NOMO-1 treated with dmso at 0.1 percent for 144 hours (cell line): ENCODE data around the gene PHACTR2.
"Not testable (repeated sequence)": the region's sequence is repeated elsewhere in the genome, so short reads cannot be mapped to it uniquely, and the experiment has no call there.

Experiments
- DNase-seq: peaks from one replicate; lab custom pipeline; 2025; ENCODE audit not compliant: unreplicated experiment; lab: John Stamatoyannopoulos, UW

PHACTR2 gene

DNA sequence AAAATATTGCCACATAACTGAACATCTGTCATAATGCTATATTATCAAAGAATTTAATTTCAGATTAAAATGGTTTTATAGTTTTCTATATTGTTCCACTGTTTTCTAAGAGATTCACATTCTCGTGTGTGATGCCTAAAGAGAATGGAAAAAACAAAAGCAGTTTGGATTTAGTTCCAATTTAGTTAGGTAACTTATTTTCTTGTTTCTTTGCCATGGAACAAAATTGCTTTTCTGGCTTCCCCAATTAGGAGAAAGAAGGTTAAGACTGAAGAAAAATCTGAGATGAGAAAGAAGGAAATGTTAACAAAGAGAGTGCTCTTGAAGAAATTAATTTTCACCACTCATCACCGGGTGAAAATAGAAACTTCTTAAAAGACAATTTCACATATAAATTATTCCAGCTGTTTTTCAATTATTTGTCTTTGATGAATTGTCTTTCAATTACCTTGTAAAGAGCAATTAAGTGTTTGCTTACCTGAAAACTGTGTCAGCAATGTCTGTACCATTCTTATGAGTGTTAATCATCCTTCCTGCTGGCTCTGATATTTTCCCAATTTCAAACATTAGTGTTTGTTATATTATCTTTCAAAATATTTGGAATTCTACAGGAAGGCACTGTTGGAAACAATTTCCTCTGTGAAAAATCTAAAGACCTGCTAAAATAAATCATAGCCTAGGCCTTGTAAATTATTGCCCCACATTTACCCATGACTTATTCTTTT, 19.5 kb downstream of the PHACTR2 start:
- DNase-seq = no peak

GRCh38 chr6:143698329-143698728, 20.6 kb downstream of the PHACTR2 start:
- DNase-seq = no peak

GRCh38 chr6:143698759-143699429, 21.1 kb downstream of the PHACTR2 start:
- no peak for DNase-seq

DNA sequence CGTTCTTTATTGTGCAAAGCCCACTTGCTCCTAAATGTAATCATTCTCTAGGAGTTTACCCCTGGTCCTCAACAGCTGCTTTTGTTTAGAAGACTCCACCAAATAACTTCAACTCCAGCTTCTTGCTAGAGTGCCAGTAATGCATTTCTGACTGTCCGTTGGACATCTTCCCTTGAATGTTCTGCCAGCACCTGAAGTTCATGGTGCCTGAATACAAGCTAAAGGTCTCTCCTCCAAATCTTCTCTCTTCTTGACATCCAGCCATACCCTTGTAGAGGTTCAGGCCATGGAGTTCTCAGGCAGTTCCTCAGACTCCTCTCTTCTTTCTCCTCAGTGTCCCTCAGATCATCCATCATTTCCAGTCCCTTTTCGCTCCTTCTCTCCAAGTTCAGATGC, 21.7 kb downstream of the PHACTR2 start:
- DNase-seq = no peak

- DNase-seq = no peak
Observed at GRCh38 chr6:143700684-143701348, 23.1 kb downstream of the PHACTR2 start.

- DNase-seq = no peak
Observed at GRCh38 chr6:143701349-143702234, 23.8 kb downstream of the PHACTR2 start.

- no peak for DNase-seq
Observed at GRCh38 chr6:143705569-143705968, 27.8 kb downstream of the PHACTR2 start.

GRCh38 chr6:143707697-143708096, 29.9 kb downstream of the PHACTR2 start:
- no peak for DNase-seq

- DNase-seq = peak; percentile 53
Observed at GRCh38 chr6:143708889-143709288, 31.1 kb downstream of the PHACTR2 start.

GRCh38 chr6:143711714-143712113, 33.9 kb downstream of the PHACTR2 start:
- DNase-seq = no peak

GRCh38 chr6:143718472-143718871, 40.7 kb downstream of the PHACTR2 start:
- no peak for DNase-seq

DNA sequence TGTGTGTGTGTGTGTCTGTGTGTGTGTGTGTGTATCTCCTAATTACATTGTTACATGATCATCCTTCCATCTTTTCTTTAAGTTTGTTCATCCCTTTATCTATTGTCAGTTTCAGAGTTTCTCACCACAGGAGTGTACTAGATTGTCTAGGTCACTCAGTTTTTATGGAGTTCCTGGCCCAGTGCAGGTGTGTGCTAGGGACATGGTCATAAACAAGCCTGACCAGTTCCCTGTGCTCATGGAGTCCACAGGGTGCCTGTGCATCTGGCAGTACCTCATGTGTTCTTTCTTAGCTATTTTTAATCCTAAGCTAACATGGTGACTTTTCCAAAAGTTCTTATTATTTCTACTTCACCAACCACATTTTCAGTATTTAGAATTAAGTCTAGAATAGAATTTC, 43.9 kb downstream of the PHACTR2 start:
- no peak for DNase-seq

- no peak for DNase-seq
Observed at GRCh38 chr6:143724876-143725275, 47.1 kb downstream of the PHACTR2 start.

DNA sequence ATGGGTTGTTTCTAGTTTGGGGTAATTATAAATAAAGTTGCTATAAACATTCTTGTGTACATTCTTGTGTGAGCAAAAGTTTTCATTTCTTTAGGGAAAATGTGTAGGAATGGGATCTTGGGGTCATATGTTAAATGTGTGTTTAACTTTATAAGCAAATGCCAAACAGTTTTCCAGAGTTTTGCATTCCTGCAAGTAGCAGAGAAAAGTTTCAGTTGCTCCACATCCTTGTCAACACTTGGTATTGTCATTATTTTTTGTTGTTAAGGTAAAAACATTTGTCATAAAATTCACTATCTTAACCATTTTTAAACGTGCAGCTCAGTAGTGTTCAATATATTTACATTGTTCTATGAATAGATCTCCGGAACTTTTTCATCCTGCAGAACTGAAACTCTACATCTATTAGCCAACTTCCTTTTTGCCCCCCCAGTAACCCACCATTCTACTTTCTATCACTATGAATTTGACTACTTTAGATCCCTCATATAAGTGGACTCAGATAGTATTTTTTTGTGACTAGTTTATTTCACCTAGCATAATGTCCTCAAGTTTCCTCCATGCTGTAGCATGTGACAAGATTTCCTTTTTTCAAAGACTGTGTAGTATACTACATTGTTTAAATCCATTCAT, 48.4 kb downstream of the PHACTR2 start:
- DNase-seq = peak; percentile 15

DNA sequence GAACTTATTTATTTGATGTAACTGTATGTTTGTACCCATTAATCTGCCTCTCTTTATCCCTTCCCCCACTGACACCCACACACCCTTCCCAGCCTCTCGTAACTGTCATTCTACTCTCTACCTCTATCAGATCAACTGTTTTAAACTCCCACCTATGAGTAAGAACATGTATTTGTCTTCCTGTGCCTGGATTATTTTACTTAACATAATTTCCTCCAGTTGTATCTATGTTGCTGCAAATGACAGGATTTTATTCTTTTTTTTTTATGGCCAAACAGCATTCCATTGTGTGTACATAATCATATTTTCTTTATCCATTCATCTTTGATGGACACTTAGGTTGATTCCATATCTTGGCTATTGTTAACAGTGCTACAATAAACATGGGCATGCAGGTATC, 49.3 kb downstream of the PHACTR2 start:
- DNase-seq = no peak

DNA sequence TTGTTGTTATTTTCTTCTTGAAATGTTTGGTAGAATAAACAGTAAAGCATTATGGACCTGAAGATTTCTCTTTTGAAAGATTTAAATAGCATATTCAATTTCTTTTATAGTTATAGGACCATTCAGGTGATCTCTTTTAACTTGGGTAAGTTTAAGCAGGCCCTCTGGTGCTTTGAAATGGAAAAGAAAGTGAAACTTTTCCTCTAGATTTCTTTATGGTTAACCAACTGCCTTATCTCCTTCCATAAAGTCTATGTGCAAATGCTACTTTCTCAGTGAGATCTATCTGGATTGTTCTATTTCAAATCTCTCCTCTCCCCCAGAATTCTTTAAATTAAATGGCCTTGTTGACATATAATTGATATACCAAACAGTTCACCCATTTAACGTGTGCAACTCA, 54.0 kb downstream of the PHACTR2 start:
- DNase-seq = no peak

GRCh38 chr6:143732536-143732935, 54.8 kb downstream of the PHACTR2 start:
- DNase-seq = no peak

DNA sequence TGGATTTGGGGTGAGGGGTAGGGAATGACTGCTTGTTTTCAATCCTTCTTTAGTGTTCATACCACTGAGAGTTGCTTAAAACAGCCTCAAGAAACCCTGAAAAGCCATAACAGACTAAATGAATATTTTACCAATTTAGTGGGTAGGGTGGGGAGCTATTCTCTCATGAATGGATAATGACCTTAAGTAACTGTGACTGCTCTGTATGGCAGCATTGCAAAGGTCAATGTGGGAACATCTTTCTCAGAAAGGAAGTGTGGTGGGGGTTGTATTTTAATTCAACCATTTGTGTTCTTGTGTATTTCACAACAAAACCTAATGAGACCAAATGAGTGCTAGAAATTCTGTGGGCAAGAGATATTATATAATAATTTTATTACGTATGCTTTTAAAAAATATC, 55.7 kb downstream of the PHACTR2 start:
- DNase-seq = no peak

GRCh38 chr6:143734641-143735063, 56.9 kb downstream of the PHACTR2 start:
- DNase-seq = no peak

GRCh38 chr6:143738072-143738690, 60.4 kb downstream of the PHACTR2 start:
- DNase-seq = not testable (repeated sequence)
